Stimulated activated naive CD8-positive, alpha-beta T cell treated with anti-CD3 and anti-CD28 coated beads, Interleukin-15, Interleukin-2, amounts not matched to agents 100 U/mL and 50 U/mL, for 24 hours (primary cell): ENCODE measurements around the gene MBD5.

Experiments
- ATAC-seq: fragments of 150-1000 bp; cut with Tn5 transposase; one replicate; pipeline ENCODE4 v1.10.0; 2021
- DNase-seq: peaks from one replicate; pipeline ENCODE4 v3.0.0; 2021

Gene MBD5

DNA sequence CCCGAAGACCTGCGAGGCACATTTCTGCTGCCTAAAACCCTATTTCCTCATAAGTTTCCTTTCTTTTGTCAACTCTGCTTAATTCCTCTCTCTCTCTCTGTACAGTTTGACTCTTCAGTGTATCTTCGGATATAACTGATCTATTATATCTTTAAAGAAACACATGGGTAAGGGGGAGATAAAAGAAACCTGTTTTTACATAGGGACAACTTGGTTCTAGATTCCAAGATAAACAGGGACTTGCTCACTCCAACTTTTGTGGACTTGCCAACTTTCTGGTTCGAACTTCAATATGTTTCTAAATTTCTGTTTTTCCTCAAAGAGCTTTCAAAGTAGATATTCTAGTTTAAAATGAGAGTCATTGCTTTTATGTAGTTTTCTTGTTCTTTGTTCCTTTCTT, 441.0 kb downstream of the MBD5 start:
- ATAC-seq (no peak), DNase-seq (no peak)

DNA sequence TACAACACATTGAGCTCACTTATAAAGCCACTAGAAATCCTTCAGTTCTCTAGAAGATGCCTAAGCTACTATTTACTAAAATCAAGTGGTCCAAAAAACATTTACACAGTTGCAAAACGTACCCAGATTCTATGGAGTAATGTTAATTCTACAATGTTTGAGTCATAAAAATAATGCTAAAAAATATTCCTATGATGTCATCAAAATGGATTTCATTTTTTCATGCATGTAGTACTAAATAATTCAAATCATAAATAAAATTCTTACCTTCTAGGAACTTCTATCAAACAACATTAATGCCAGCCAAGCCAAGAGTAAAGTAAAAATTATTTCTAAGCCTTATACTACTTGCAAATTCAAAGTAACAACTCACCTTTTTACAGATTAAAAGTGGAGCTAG, 454.7 kb downstream of the MBD5 start:
- no peak for DNase-seq
- ATAC-seq: no peak

DNA sequence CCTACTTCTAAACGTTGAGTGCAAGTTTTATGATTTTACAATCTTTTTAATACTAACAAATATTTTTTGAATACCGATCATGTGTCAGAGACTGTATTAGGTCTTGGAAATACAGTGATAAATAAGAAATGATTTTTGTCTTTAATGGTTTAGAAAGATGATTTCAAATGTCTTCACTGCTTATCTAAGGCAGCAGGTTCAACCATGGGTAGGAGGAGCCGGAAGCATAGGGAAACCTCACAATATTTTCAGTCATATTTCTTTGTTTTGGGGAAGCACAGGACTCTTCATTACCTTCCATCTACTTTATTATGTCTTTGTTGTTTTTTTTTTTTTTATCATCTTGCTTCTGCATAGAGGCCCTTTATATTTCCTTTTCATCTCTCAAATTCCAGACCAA, 458.5 kb downstream of the MBD5 start:
- DNase-seq (no peak), ATAC-seq (no peak)

DNA sequence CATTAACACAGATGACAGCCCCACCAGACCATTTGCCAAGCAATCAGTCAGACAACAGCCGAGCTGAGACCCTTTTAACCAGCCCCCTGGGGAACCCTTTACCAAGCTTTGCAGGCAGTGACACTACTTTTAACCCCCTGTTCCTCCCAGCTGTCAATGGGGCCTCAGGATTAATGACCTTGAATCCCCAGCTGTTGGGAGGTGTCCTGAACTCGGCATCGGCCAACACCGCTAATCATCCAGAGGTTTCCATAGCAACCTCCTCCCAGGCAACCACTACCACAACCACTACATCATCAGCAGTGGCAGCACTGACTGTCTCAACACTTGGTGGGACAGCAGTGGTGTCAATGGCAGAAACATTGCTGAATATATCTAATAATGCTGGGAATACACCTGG, 462.8 kb downstream of the MBD5 start:
- ATAC-seq: no peak
- DNase-seq: no peak

DNA sequence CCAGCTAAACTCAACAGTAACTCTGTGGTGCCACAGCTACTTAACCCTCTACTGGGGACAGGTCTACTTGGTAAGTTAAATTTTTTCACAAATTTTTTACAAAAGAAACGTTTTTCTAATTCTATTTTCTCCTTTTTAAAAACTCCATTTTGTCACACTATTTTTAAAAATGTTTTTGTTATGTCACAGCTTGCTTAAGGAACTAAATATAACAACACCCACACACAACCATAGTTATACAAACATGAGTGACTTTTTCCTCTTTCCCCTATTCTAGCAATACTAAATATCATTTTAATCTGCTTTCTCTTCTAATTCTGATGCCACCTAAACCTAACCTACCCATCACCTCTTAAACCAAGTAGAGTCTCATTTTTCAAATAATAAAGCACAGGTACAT, 463.2 kb downstream of the MBD5 start:
- ATAC-seq (no peak), DNase-seq (no peak)

DNA sequence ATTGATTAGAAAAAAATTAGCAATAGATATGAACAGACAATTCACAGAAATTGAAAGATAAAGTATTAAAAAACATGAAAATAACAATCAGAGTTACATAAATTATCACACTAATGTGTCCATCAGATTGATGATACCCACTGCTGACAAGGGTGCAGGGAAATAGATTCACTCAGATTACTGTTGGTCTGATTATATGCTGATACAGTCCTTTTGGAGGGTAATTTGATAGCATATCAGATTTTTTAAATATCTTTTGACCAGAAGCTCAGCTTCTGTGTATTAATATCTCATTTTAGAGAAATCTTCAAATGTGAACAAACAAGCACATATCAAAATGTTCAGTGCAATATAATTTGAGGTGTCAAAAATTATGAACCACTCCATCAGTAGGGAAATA, 465.8 kb downstream of the MBD5 start:
- ATAC-seq (no peak), DNase-seq (no peak)

DNA sequence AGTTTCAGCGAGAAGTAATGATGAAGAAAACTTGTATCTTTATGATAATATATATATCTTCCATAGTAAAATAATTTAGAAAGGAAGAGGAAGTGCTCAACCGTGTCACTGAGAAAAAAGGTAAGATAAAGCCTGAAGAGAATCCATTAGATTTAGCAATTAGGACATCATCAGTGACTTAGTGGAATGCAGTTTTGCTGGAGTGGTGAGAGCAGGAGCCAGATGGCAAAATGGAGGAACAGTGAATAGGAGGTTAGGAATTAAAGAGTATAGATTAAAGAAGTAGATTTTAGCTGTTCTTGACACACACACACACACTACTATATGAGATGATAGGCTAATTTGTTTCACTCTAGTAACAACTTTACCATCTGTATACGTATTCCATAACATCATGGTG, 466.5 kb downstream of the MBD5 start:
- ATAC-seq (no peak), DNase-seq (no peak)

DNA sequence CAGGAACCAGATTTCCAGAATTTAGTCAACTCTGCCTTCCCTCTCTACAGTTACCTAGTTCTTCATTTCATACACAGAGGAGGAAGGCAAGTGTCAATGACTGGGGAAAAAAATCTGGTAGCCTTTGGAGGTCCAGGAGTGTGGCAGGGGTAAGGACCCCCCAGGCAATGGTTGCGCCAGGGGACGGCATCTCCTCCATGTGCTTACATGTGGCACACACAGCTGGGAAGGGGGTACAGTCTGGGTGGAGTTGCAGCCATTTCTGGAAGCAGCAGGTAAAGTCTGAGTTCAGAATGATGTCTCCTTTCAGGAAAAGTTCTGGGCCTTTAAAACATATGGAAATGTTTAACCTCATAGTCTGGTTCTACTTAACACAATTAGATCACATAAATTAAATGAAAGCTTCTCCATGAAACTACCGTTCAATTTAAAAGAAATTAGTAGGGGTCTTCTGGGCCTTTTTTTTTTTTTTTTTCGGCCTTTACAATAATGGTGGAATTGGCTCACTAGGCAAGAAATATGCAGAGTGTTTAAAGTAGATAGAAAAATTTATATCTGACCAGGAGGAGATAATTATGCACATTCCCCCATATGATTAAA, 470.0 kb downstream of the MBD5 start:
- ATAC-seq (no peak), DNase-seq (no peak)

DNA sequence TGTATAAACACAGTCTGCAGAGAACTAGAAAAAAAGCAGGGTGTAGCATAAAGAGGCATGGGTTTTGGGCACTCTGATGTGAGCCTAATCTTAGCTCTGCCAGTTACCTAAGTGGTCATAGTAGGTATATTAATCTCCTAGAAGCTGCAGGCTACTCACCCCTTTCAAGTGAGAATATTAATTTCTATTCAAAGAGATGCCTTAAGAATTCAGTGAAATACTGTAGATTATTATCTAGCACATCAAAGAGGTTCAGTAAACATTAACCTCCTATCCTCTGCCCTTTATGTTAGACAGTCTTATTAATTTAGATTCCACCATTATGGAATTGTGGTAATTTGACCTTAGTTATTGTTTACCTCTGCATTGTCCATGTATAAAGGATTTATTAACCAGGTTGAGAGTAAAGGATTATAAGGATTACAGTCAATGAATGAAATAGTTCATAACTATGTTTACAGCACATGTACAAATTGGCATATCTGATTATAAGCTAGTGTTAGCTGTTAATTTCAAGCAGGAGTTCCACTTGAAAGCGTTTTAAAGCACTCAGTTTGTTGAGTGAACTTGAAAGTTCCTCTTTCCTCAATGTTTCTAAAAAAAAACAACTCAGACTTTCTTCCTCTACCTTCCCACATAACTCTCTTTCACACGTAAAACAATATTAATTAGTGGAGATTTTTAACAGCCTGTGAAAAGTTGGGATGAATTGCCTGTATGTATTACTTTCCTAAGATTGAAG, 473.1 kb downstream of the MBD5 start:
- ATAC-seq (no peak), DNase-seq (no peak)

DNA sequence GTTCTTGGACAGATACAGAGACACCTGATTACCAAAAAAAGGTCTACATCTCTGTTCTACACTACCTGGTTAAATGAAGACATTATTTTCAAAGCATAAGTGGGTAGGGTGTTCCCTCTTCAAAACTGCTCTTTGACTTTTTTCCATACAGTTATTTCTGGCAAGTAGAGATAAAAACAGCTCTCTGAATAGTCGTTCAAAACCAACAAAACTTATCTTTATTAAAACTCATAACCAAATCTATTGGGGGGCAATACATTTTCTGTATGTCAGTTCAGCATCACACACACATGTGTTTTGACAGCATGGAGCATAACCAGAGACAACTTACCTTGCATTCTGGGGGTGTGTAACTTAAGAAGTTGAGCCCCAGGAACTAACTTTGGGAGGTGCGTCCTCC, 474.7 kb downstream of the MBD5 start:
- DNase-seq: no peak
- ATAC-seq: no peak

DNA sequence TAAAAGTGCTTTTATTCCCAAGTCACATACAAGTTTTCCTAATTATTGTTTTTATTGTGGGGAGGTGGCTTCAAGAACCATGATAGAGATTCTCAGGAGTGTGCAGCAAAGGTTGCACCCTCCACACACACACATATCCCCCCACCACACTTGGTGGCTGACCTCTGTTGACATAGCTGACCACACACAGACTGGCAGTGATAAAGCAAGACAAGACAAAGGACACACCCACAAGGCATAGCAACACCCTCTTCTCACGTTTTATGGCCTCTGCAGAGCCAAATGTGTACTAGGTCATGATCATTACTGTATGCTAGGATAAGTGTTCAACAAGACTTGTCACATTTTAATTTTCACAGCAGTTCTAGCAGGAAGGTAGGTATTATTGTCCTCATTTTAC, 480.7 kb downstream of the MBD5 start:
- DNase-seq (no peak), ATAC-seq (no peak)

DNA sequence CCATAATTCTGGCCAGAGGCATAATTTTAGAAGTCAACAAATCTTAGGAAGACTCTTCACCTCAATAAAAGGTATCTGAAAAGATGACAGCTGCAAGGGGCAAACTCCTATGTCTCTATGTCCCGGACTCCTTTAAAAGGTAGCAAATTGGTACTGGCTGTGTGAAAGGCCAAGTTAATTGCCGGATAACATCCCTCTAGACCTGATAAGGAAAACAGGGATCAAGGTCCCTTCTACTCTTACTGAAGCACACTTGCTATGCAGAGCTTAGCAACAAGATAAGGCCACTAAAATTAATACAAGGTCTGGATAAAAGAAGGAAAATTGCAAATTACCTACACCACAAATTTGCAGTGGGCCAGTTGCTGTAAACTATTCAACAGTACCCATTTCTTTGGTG, 482.6 kb downstream of the MBD5 start:
- DNase-seq (no peak), ATAC-seq (no peak)

DNA sequence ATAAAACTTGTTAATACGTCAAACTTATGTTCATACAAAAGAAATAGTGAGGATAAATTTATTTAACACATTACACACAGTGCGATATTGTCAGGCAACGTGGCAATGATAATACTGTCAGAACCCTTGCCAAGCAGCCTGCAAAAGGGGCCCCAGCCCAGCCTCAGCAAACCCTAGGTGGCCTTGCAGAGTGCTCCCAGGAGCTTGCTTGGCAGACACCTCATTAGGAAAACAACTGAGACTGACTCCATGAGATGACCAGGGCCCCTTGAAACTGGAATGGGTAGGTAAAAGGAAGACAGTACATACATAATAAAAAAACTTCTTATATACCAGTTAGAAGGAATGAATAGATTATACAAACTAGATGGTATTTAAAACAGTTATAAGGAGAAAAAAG, 487.1 kb downstream of the MBD5 start:
- DNase-seq (no peak), ATAC-seq (no peak)

DNA sequence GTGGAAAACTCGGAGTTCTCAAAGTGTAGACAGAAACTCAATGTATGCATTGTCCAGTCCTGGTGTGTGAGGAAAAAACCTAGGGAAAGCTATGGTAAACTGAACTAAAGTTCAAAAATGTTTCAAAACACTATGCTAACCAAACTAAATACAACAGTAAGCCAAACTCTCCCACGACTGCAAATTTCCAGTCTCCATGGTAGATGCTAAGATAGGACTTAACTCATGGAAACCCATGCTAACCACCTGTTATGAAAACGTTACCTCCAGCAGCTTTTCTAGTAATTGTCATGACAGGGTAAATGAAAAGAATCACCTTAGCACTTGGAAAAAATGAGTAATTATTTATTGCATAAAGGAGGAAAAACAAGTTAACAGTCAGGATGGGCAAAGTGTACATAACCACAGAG, 488.0 kb downstream of the MBD5 start:
- DNase-seq: no peak
- ATAC-seq: peak; percentile 21

DNA sequence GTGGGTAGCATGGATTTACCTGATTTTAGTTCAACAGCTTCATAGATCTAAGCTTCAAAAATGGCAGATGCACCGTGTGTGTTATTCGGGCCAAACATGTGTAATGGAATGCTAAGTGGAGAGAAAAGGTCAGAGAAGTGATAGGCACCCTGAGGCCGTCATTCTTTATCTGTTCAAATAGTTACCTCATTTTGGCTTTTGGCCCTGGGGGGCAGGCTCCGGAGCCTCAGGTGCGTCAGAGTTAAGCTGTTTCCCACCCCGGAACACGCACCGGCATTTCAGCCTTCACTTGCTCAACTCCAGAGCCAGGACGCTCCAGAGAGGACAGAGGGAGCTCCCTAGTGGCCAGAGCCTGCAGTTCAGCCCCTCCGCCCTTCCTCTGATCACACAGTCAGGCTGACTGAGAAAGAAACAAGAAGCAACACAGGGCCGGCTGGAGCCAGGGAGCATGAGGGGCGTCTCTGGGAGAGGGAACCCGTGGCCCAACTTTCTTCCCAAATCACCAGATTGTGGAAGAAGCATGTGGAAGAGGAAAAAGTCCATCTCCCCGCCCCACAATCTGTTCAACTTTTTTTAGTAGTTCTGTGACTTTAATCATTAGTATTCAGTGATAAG, 488.5 kb downstream of the MBD5 start:
- ATAC-seq (peak; percentile 99), DNase-seq (peak; percentile 86)

DNA sequence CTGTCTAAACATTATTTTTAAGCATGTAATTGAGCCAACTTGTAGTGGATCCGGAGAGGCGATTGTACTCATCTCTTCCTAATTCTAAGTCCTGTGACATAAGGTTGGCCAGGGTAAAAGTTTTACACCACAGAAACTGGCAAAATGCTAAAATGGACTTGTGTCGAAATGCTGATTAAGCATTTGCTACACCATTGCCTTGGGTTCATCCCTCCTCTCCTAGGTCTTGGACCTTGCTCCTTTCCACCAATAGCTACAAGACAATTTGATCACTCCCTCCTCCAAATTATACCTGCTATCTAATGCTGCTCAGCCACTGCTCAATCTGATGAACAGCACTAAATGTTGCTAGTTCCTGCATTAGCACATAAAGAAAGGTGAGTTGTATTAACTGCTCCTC, 491.0 kb downstream of the MBD5 start:
- DNase-seq (no peak), ATAC-seq (no peak)

DNA sequence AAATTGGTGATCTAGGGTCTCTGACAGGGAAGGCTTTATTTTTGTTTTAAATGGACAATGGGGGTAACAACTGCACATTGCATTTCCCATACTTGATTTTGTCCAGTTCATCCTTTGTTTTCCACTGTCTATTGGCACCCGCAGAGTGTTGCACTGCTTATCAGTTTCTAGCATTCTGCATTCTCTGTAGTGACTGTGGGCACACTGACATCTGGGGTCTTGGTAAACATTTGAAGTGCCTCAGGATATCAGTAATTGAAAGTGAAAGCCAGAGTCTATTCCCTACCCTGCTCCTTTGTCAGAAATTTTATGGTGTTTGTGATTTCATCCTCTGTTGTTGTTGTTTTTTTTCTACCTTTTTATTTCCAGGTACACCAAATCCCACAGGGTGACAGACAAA, 491.6 kb downstream of the MBD5 start:
- DNase-seq: no peak
- ATAC-seq: no peak

DNA sequence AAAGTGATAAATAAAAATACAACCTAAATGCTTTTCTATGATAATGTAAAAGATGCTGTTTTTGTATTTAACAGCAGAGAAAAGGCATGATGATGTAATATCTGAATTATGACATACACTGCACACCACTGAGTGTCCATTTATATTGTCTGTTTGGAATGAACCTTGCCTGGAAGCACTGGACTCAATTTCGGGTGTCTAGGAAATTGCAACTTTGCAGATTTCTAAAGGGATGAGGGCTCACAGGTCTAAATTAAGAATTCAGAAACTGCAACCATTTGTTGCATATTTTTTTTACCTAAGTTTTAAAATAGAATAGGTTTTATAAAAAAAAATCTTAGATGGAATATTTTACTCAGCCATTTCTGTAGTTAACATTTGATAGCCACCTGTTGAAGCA, 492.5 kb downstream of the MBD5 start:
- ATAC-seq (no peak), DNase-seq (no peak)

DNA sequence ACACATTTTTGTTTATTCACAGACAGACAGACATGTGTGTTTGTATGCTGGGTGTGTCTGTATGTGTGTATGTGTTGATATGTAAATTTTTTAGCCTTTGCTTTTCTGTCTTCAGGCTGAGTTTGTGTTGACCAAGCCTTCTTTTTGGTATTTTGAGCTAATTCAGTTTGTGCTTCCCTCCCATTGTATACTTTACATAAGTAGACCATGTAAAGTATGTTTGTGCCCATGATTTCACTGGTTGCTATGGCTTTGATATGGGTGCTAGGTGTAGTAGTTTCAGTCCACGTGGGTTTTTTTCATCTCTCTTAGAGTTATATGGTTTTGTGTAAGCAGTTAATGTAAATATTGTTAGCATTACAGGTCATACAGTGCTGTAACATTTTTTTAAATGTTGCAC, 494.2 kb downstream of the MBD5 start:
- no peak for DNase-seq
- no peak for ATAC-seq

DNA sequence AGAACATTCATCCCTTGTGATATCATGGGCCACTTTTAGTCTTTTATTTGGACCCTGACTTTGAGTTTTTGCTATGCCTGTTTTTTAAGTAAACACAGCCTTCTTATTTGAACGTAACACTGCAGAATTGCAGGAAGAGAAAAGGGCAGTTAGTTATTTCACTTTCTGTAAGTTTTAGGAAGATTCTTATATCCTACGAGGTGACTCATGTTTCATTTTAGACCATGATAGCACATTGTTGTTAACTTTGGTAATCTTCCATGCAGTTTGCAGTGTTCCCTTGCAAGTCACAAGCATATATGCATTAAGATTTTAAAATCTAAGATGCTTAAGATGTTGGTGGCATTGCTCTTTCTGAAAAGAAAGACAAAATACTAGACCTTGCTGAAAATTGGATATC, 495.1 kb downstream of the MBD5 start:
- ATAC-seq (no peak), DNase-seq (no peak)

DNA sequence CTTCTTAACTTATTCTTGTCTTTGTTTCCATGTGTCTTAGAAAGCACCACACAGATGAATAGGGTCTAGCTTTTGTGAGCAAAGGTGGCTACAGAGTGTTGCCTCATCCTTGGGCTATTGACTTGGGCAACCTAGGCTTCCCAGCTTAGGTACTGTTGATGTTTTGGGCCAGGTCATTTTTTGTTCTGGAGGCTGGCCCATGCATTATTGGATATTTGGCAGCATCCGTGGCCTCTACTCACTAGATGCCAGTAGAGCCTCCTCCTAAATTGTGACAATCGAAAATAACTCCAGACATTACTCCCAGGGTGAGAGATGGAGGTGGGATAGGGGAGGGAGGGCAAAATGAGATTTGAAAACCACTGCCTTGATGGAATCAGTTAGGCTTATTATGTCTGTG, 496.4 kb downstream of the MBD5 start:
- DNase-seq (no peak), ATAC-seq (no peak)

DNA sequence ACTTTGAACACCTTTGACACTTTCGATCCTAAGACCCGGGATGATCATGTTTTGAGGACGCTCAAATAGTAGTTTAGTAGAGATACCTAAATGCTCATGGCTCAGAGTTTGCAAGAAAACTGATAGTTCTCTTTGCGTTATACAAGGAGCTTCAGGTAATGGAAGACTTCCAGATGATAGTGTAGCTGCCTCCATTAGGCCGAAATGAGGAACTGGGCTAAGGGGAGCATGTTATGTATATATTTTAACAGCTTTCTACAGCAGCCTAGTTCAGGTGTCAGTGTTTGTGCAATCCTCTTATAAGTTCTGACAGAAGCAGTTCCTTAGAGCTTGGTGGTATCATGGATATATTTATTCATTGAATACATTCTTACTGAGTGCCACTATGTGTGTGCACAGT, 496.9 kb downstream of the MBD5 start:
- ATAC-seq (no peak), DNase-seq (no peak)

DNA sequence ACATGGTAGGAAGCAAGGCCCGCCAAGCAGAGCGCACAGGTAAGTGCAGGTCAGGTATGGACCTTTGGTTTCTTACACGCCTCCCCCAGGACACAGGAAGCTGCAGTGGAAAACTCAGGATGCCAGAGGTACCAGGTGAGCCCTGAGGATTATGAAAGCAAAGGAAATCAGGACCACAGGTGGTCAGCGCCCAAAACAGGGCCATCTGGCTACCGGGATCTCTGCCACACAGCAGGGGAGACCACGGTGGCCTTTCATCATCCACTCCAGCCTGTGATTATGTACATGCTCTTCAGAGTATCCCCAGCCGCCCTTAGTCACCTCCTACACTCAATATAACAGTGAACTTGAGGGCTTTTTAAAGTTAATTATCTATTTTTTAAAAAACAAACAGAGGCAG, 498.1 kb downstream of the MBD5 start:
- ATAC-seq (no peak), DNase-seq (no peak)

DNA sequence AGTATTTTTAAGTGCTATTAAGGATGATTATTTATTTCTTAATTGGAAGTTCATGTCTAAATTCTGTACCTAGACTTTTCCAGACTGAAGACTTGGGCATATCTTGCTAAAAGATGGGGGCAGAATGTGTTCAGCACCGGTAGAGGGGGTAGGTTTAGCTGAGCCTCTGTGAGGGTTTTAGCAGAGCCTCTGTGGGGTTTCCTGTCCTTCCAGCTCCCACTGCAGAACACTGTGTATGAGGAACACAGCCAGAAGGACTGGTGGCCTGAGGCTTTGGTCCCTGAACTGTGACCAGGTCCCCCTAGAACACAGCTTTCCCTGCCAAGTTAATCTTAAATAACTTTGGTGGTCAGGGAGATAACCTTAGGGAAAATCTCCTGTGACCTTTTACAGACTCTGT, 500.3 kb downstream of the MBD5 start:
- DNase-seq (no peak), ATAC-seq (no peak)
